Hepatocyte (in vitro differentiated cells): Measurements from ENCODE around the gene EIF5A2.
"Not testable (repeated sequence)": the region's sequence is repeated elsewhere in the genome, so short reads cannot be mapped to it uniquely, and the experiment has no call there.

Source experiments
- EZH2phosphoT487 ChIP-seq: fragments of 200-600 bp; sonication (generic); IDR thresholded peaks from one replicate; pipeline ENCODE4 v1.6.1; 2018; ENCODE audit warnings: antibody characterized with exemption, mild to moderate bottlenecking, low read depth, moderate library complexity; ENCODE audit not compliant: unreplicated experiment, severe bottlenecking
- TF ChIP-seq, protein P1 (sequence below): fragments of 200-600 bp; sonication (generic); IDR thresholded peaks from 2 replicates; pipeline ENCODE4 v1.5.1; 2016; ENCODE audit warnings: antibody characterized with exemption, mild to moderate bottlenecking; ENCODE audit not compliant: poor library complexity

DNA sequence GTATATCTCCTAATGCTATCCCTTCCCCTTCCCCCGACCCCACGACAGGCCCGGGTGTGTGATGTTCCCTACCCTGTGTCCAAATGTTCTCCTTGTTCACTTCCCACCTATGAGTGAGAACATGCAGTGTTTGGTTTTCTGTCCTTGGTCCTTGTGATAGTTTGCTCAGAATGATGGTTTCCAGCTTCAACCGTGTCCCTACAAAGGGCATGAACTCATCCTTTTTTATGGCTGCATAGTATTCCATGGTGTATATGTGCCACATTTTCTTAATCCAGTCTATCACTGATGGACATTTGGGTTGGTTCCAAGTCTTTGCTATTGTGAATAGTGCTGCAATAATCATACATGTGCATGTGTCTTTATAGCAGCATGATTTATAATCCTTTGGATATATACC is 24.6 kb upstream of the EIF5A2 start:
- TF ChIP-seq EZH2phosphoT487, result not testable (repeated sequence)
- TF ChIP-seq, protein P1, sequence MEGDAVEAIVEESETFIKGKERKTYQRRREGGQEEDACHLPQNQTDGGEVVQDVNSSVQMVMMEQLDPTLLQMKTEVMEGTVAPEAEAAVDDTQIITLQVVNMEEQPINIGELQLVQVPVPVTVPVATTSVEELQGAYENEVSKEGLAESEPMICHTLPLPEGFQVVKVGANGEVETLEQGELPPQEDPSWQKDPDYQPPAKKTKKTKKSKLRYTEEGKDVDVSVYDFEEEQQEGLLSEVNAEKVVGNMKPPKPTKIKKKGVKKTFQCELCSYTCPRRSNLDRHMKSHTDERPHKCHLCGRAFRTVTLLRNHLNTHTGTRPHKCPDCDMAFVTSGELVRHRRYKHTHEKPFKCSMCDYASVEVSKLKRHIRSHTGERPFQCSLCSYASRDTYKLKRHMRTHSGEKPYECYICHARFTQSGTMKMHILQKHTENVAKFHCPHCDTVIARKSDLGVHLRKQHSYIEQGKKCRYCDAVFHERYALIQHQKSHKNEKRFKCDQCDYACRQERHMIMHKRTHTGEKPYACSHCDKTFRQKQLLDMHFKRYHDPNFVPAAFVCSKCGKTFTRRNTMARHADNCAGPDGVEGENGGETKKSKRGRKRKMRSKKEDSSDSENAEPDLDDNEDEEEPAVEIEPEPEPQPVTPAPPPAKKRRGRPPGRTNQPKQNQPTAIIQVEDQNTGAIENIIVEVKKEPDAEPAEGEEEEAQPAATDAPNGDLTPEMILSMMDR, result not testable (repeated sequence)
